ENCODE results near the gene IGLL5. TPM values are rescaled to one million over a fixed set of nuclear protein-coding genes. Genes with fewer than 3 reads are reported as not detected.
A peak's percentile ranks its signal among the peaks of the same experiment; 100 is the strongest.

The IGLL5 gene
- total and polyA plus RNA-seq, 9 of the 15 experiments (the other 6 are each of a cell fraction or from before 2014, with no cell fraction given) = not detected

- TF ChIP-seq RNF219 (CRISPR knock-in tag; IDR thresholded peaks at IDR 0.05) = no peak
- TF ChIP-seq RERE (CRISPR knock-in tag; IDR thresholded peaks at IDR 0.05; ENCODE audit: borderline replicate concordance) = no peak
- no peak for TF ChIP-seq TEAD4 (IDR thresholded peaks at IDR 0.05; ENCODE audit: low read length)
- peak; percentile 89; the same call in 1 of the 2 replicates for TF ChIP-seq TEAD4 (CRISPR knock-in tag; IDR thresholded peaks at IDR 0.05; ENCODE audit: borderline replicate concordance)
- TF ChIP-seq USF1 (CRISPR knock-in tag; IDR thresholded peaks at IDR 0.05) = peak; percentile 45
- no peak for TF ChIP-seq POU5F1 (IDR thresholded peaks at IDR 0.05; ENCODE audit: borderline replicate concordance, low read depth, low read length, partially characterized antibody)
- no peak for TF ChIP-seq GATA2 (CRISPR knock-in tag; IDR thresholded peaks at IDR 0.05)
- TF ChIP-seq NBN (IDR thresholded peaks at IDR 0.05; ENCODE audit: low read depth) = no peak
- TF ChIP-seq E2F1 (CRISPR knock-in tag; IDR thresholded peaks at IDR 0.05) = no peak
- TF ChIP-seq DNMT1 (IDR thresholded peaks at IDR 0.05) = no peak
- no peak for TF ChIP-seq ZNF277 (CRISPR knock-in tag; IDR thresholded peaks at IDR 0.05; ENCODE audit: borderline replicate concordance)
- no peak for TF ChIP-seq NRF1 (conservative IDR thresholded peaks at IDR 0.05 in 1 of 2, IDR thresholded peaks at IDR 0.05 in 1 of 2)
- TF ChIP-seq JUN (IDR thresholded peaks at IDR 0.05; ENCODE audit: borderline replicate concordance, low read depth, low read length) = no peak
- no peak for TF ChIP-seq JUN (CRISPR knock-in tag; IDR thresholded peaks at IDR 0.05; ENCODE audit: borderline replicate concordance)
- TF ChIP-seq ZC3H8 (IDR thresholded peaks at IDR 0.05) = no peak
These were observed 5.6 kb downstream of the IGLL5 start (continued) for GRCh38 chr22:22893077-22893805.

All from K562 (cell line).